Astrocyte (in vitro differentiated cells and primary cell): ENCODE measurements around the gene ZBTB24.

Experiments used
- EZH2 ChIP-seq: IDR thresholded peaks from 2 replicates; pipeline ENCODE4 v1.6.1; 2012; ENCODE audit warnings: mild to moderate bottlenecking, low read length, inconsistent platforms; ENCODE audit not compliant: insufficient read depth
- TF ChIP-seq, protein P1 (sequence below): IDR thresholded peaks from 2 replicates; pipeline ENCODE4 v1.5.1; 2011; ENCODE audit warnings: low read depth, mild to moderate bottlenecking, inconsistent platforms, low read length, moderate library complexity; ENCODE audit not compliant: insufficient read depth

DNA sequence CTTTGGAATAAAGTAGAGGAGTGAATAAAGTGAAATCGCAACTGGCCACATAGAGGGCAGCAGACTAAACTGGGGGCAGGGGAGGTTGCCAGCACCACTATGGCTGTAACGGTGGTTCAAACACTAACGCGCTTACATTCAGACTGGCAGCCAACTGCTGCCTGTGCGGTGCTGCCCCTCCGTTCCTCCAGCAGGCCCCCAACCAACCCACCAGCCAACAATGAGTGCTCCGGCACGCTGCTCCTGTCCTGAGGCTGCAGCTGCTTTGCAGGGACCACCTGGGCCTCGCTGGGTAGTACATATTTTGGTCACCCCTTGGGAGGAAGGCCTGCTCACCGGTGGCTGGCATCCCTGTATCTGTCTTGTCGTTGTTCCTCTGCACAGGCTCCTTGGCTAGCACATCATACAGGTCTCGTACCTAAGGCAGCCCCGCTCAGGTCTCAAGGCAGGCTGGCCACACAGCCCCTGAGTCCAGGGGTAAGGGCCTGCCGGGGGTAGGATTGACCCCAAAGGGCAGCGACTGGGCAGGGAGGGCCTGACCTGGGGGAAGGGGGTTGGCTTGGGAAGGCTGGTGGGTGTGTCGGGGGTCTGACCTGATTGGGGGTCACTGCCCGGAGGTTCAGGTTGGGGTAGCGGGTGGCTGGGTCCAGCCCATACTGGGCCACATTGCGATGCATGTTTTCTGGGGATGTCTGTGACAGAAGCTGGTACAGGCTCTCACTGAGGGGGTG lies 33.8 kb downstream of the ZBTB24 start:
- TF ChIP-seq, protein P1, sequence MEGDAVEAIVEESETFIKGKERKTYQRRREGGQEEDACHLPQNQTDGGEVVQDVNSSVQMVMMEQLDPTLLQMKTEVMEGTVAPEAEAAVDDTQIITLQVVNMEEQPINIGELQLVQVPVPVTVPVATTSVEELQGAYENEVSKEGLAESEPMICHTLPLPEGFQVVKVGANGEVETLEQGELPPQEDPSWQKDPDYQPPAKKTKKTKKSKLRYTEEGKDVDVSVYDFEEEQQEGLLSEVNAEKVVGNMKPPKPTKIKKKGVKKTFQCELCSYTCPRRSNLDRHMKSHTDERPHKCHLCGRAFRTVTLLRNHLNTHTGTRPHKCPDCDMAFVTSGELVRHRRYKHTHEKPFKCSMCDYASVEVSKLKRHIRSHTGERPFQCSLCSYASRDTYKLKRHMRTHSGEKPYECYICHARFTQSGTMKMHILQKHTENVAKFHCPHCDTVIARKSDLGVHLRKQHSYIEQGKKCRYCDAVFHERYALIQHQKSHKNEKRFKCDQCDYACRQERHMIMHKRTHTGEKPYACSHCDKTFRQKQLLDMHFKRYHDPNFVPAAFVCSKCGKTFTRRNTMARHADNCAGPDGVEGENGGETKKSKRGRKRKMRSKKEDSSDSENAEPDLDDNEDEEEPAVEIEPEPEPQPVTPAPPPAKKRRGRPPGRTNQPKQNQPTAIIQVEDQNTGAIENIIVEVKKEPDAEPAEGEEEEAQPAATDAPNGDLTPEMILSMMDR = no peak
- TF ChIP-seq EZH2 = no peak
